Neural progenitor cell (in vitro differentiated cells): ENCODE data around the gene PLA2G3.
"Not testable (repeated sequence)": the region's sequence is repeated elsewhere in the genome, so short reads cannot be mapped to it uniquely, and the experiment has no call there.

Experiments
- EZH2phosphoT487 ChIP-seq: fragments of 200-600 bp; sonication (generic); IDR thresholded peaks from 2 replicates; pipeline ENCODE4 v1.6.1; 2017; ENCODE audit warnings: antibody characterized with exemption
- TF ChIP-seq, protein P1 (sequence below): fragments of 200-600 bp; sonication (generic); IDR thresholded peaks from 2 replicates; pipeline ENCODE4 v1.5.1; 2017; ENCODE audit warnings: antibody characterized with exemption, mild to moderate bottlenecking

DNA sequence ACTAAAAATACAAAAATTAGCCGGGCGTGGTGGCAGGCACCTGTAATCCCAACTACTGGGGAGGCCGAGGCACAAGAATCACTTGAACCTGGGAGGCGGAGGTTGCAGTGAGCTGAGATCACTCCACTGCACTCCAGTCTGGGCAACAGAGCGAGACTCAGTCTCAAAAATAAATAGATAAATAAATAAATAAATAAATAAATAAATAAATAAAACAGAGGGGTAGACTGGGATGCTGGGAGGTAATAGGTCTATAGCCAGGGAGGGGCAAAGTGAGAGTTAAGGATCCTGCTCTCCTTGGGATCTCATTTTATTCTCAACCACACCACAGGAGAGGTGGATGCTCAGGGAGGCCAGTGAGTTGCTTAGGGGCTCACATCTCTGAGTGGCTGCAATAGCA is 42.8 kb downstream of the PLA2G3 start:
- TF ChIP-seq, protein P1, sequence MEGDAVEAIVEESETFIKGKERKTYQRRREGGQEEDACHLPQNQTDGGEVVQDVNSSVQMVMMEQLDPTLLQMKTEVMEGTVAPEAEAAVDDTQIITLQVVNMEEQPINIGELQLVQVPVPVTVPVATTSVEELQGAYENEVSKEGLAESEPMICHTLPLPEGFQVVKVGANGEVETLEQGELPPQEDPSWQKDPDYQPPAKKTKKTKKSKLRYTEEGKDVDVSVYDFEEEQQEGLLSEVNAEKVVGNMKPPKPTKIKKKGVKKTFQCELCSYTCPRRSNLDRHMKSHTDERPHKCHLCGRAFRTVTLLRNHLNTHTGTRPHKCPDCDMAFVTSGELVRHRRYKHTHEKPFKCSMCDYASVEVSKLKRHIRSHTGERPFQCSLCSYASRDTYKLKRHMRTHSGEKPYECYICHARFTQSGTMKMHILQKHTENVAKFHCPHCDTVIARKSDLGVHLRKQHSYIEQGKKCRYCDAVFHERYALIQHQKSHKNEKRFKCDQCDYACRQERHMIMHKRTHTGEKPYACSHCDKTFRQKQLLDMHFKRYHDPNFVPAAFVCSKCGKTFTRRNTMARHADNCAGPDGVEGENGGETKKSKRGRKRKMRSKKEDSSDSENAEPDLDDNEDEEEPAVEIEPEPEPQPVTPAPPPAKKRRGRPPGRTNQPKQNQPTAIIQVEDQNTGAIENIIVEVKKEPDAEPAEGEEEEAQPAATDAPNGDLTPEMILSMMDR: not testable (repeated sequence)
- TF ChIP-seq EZH2phosphoT487: not testable (repeated sequence)
